Occipital lobe (tissue), 2 donors: ENCODE data around the gene ARHGAP32. TPM values are rescaled to one million over a fixed set of nuclear protein-coding genes. Genes with fewer than 3 reads are reported as not detected.
"Not testable (repeated sequence)": the region's sequence is repeated elsewhere in the genome, so short reads cannot be mapped to it uniquely, and the experiment has no call there.

Source experiments
- DNase-seq: peaks from one replicate; lab custom pipeline; 2025; lab: John Stamatoyannopoulos, UW
- total RNA-seq: library from RNA; depleted of rRNA; stranded (reverse); fragments of >200 nt; gene quantifications from one replicate; pipeline ENCODE4 v1.2.3, GENCODE V29; 2014

The ARHGAP32 gene
- total RNA-seq, 1 donor from 2014 or later = 134 TPM

- DNase-seq = no peak
Observed at GRCh38 chr11:128934351-128934750, 257.8 kb downstream of the ARHGAP32 start.

- no peak for DNase-seq
Observed at GRCh38 chr11:128933481-128934178, 258.5 kb downstream of the ARHGAP32 start.

- DNase-seq = no peak
Observed at GRCh38 chr11:128931668-128932067, 260.5 kb downstream of the ARHGAP32 start.

- DNase-seq = no peak
Observed at GRCh38 chr11:128931066-128931465, 261.1 kb downstream of the ARHGAP32 start.

- no peak for DNase-seq
Observed at GRCh38 chr11:128929991-128930390, 262.1 kb downstream of the ARHGAP32 start.

- no peak for DNase-seq
Observed at GRCh38 chr11:128929468-128929867, 262.7 kb downstream of the ARHGAP32 start.

GRCh38 chr11:128928400-128928799 lies 263.7 kb downstream of the ARHGAP32 start:
- DNase-seq = no peak

- no peak for DNase-seq
Observed at GRCh38 chr11:128927683-128928336, 264.3 kb downstream of the ARHGAP32 start.

GRCh38 chr11:128927108-128927461 lies 265.0 kb downstream of the ARHGAP32 start:
- DNase-seq = no peak

GRCh38 chr11:128926437-128927107 lies 265.6 kb downstream of the ARHGAP32 start:
- no peak for DNase-seq

GRCh38 chr11:128926000-128926399 lies 266.1 kb downstream of the ARHGAP32 start:
- DNase-seq = no peak

- DNase-seq = no peak
Observed at GRCh38 chr11:128925250-128925600, 266.9 kb downstream of the ARHGAP32 start.

- DNase-seq = no peak
Observed at GRCh38 chr11:128924510-128925249, 267.4 kb downstream of the ARHGAP32 start.

GRCh38 chr11:128924104-128924503 lies 268.0 kb downstream of the ARHGAP32 start:
- DNase-seq = no peak

GRCh38 chr11:128921793-128922192 lies 270.3 kb downstream of the ARHGAP32 start:
- DNase-seq = no peak

- DNase-seq = no peak
Observed at GRCh38 chr11:128920666-128921065, 271.5 kb downstream of the ARHGAP32 start.

- DNase-seq = not testable (repeated sequence)
Observed at GRCh38 chr11:128919635-128920034, 272.5 kb downstream of the ARHGAP32 start.

- no peak for DNase-seq
Observed at GRCh38 chr11:128919216-128919615, 272.9 kb downstream of the ARHGAP32 start.

GRCh38 chr11:128917144-128917724 lies 274.9 kb downstream of the ARHGAP32 start:
- no peak for DNase-seq

GRCh38 chr11:128916681-128917080 lies 275.4 kb downstream of the ARHGAP32 start:
- no peak for DNase-seq

- DNase-seq = no peak
Observed at GRCh38 chr11:128916037-128916572, 276.0 kb downstream of the ARHGAP32 start.
